ENCODE measurements around the gene SMARCD3.

SMARCD3 gene

DNA sequence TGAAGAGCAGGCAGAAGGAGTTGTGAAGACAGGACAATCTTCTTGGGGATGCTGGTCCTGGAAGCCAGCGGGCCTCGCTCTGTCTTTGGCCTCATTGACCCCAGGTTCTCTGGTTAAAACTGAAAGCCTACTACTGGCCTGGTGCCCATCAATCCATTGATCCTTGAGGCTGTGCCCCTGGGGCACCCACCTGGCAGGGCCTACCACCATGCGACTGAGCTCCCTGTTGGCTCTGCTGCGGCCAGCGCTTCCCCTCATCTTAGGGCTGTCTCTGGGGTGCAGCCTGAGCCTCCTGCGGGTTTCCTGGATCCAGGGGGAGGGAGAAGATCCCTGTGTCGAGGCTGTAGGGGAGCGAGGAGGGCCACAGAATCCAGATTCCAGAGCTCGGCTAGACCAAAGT, 14.7 kb downstream of the SMARCD3 start:
- DNase-seq, result no peak

GRCh38 chr7:151232917-151233701, 15.4 kb downstream of the SMARCD3 start:
- peak; percentile 28 for DNase-seq

- peak; percentile 61 for DNase-seq
Measured at GRCh38 chr7:151232091-151232916, 16.2 kb downstream of the SMARCD3 start, which contains the start of gene CHPF2. Gene CHPF2 (plus strand): TSS chr7:151232483. CDS start chr7:151234012, 1,529 bp downstream.

GRCh38 chr7:151231080-151231479, 17.4 kb downstream of the SMARCD3 start:
- DNase-seq, result no peak

GRCh38 chr7:151229249-151229648, 19.2 kb downstream of the SMARCD3 start:
- DNase-seq, result no peak

DNA sequence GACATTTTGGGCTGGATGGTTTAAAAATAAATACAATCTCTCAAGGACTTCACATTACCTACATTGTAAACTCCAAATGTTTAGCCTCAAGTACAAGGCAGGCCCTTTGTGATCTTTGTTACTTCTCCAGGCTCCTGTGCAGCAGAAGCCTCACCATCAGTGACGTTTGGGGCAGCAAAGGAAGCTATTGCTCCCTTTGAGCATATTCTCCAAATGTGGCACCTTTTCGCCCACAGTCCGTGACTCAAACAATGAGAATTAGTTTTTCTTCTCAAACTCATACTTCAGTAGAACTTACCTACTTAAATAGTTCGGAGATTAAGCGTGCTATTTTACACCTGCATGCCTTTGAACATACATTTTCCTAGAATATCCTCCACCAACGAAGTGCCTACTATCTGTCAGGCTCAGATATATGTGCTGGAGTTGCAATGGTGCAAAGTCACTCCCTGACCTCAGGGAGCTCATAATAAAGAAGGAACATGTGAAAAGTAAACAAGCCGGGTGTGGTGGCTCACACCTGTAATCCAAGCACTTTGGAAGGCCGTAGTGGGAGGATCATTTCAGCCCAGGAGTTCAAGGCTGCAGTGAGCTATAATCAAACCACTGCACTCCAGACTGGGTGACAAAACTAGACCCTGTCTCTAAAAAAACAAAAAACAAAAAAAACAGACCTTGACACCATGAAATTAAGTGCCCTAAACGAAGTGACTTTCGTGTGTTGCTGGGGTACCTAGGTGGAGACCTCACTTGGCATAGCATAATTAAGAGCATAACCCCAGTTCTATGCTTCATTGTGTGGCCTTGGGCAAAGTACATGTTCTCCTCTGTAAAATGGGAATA, 20.2 kb downstream of the SMARCD3 start:
- no peak for DNase-seq

DNA sequence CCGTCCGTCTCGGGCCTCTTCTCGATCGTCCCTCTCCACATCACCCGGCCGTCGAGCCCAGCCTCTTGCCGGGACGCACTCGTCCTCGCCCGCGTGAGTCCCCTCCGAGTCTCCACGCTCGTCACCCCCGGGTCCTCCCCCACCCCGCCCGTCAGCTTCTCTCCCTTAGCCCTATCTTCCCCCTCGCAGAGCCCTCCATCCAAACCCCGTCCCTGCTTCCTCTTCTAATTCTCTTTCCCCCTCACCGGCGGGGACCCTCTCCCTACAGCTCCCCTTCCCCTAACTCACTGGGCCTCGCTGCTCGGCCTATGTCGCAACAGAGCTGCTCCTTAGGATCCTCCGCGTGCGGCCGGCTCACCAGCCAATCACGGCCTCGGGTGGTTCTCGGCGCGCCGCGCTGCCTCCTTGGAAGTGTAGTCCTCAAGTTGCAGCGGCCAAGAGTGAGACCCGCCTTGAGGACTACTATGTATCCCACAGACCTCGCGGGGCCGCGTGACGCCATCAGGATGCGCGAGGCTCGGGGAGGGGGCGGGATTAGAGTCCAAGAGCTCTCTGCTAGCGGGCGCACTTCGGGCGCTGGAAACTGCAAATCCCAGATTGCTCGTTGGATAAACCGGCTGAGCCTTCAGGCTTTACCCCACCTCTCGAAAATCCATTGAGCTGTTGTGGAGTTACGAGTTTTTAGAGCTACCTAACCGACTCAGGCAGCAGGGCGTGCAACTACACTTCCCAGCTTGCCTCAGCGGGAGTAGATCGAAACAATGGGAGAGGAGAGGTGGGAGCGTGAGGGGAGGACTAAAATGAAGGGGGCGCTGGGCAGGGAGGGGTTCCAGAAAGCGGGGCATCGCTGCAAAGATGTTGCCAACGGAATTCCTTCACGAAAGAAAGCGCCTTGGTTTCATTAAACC, 21.4 kb downstream of the SMARCD3 start, which contains the start of gene ABCF2:
Gene ABCF2 (minus strand): TSS at position 331 of the 908 bp plus-strand sequence. CDS start 747 bp downstream, outside the sequence.
- peak; percentile 98 for DNase-seq

- DNase-seq, result no peak
Measured at GRCh38 chr7:151226560-151226874, 22.0 kb downstream of the SMARCD3 start.

DNA sequence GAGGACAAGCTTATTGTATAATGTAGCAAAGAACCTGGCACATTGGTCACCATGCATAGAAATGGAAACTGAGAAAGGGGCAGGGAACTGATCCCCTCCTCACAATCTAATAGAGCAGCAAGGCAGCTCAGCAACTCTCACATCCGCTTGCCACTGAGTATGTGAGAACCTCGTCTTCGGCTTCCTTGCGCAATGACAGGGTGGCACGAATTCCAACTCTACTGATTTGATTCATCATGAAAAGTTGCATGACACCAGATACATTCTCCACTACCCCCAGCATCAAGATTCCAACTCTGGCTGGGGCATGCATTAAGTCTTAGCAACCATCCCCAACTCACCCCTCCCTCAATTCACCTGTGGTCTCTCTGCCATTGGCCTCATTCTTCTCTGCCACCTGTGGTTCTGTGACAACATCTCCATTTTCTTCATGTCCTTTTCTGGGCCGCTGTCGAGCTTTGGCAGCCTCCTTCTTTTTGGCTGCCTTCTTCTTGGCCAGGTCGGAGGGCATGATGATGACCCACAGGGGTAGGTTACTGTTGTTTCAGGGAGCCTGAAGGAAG, 22.5 kb downstream of the SMARCD3 start:
- DNase-seq, result no peak

DNA sequence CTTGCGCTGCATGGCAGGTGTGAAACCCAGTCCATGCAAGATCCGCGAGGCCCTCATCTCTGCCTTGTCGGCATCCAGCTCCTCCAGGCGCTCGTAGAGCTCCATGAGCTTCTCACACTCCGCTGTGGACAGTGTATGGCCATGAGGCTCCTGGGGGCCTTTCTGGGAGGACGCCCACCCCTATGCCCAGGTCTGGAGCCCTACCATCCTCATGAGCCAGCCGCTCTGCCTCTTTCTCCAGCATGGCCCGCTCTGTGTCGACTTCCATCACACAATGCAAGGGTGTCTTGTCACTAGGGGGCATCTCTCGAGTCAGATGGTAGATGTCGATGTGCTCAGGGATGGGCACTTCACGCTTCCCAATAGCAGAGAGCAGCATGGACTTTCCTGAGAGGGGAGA, 24.8 kb downstream of the SMARCD3 start:
- DNase-seq, result no peak

- DNase-seq, result no peak
Measured at GRCh38 chr7:151218170-151218569, 30.3 kb downstream of the SMARCD3 start.

GRCh38 chr7:151215396-151215795, 33.1 kb downstream of the SMARCD3 start:
- no peak for DNase-seq

DNA sequence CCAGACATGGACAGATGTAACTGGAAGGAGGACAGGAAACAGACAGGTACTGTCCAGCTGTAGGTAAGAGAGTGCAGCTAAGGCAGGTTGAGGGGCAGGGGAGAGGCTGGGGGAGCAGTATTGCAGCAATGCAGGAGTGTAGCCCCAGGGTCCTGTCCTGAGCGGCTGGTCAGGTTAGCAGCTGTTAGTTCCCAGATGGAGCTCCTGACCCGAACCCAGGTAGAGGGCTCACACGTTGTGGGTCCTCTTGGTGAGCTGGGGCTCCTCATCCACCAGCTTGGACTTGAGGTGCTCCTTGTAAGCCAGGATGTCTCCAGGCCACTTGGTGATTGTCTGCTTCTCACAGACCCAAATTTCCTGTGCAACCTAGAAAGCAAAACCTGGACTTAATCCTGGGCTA, 34.7 kb downstream of the SMARCD3 start:
- DNase-seq, result no peak

- DNase-seq, result no peak
Measured at GRCh38 chr7:151212626-151213025, 35.9 kb downstream of the SMARCD3 start.

- no peak for DNase-seq
Measured at GRCh38 chr7:151211155-151211772, 37.2 kb downstream of the SMARCD3 start.

DNA sequence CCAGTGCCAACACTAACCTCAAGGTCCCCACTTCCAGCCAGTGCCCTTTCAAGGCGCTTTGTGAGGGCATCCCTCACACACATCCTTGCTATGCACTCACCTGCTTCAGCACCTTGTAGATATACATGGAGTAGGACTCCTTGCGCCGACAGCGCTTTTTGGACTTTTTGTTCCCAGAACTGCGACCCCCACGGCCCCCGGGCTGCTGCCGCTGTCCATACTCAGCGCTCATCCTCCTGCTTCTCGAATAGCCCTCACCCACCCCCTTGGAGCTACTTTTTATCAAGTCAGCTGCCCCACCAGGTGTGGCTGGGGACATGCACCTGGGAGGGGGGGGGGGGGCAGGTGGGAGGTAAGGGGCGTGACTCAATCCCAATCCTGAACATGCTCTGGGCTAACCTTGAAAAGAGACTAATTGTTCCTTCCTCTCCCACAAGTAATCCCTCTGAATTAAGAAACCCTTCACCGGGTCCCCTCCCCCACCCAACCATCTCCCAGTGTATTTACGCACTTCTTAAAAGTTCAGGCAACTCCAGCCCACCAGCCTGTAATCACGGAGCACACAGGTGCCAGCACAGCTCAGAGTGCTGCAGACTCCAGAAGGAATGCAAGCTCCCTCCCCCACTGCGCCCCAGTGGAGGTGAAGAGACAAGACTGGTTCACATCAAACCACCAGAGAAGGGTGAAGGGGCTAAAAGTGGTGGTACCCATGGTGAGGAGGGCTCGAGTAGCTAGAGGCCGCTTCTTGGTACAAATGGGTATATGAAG, 38.2 kb downstream of the SMARCD3 start, which contains the start of gene H2BK1:
Gene H2BK1 (minus strand): TSS at position 402 of the 768 bp plus-strand sequence. CDS start 170 bp downstream, at position 232.
- DNase-seq, result no peak

GRCh38 chr7:151209588-151209987, 38.9 kb downstream of the SMARCD3 start:
- DNase-seq, result no peak

- no peak for DNase-seq
Measured at GRCh38 chr7:151208253-151208862, 40.1 kb downstream of the SMARCD3 start.

- no peak for DNase-seq
Measured at GRCh38 chr7:151207804-151208203, 40.7 kb downstream of the SMARCD3 start.

DNA sequence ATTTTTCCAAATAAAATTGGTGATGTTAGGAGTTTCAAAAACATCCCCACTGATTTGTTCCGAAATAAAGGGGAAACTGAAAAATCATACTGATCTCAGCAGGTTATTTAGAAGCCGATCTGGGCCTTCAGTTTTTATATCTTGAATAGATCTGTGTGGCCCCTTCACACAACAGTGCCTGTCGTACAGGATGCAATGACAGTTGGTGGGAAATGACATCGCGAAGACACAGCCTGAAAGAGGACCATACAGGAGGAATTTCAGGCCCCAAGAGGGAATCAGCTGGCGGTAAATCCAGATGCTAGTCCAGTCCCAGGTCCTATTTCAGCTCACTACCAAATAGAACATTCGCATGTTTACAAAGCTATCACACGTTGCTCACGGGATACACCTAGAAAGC, 41.2 kb downstream of the SMARCD3 start:
- no peak for DNase-seq

Measured in NCI-H1694 (cell line).